HEK293 (cell line): ENCODE results near the gene CIART.
A peak's percentile ranks its signal among the peaks of the same experiment; 100 is the strongest.

Experiments used
- EGR2 ChIP-seq: fragments of 450-650 bp; formaldehyde crosslinking; IDR thresholded peaks from 2 replicates; pipeline ENCODE4 v1.5.1; 2016; ENCODE audit warnings: low read depth, missing biosample characterization, missing genetic modification characterization
- GLI4 ChIP-seq: fragments of 450-650 bp; formaldehyde crosslinking; IDR thresholded peaks from 2 replicates; pipeline ENCODE4 v1.5.1; 2016; ENCODE audit warnings: missing biosample characterization, missing genetic modification characterization
- IKZF3 ChIP-seq: fragments of 450-650 bp; IDR thresholded peaks from 2 replicates; pipeline ENCODE4 v1.5.0; 2018; ENCODE audit warnings: missing biosample characterization, mild to moderate bottlenecking, missing genetic modification characterization, moderate library complexity
- KLF16 ChIP-seq: fragments of 450-650 bp; formaldehyde crosslinking; IDR thresholded peaks from 2 replicates; pipeline ENCODE4 v1.5.1; 2017; ENCODE audit warnings: missing biosample characterization, missing genetic modification characterization
- YY1 ChIP-seq: fragments of 450-650 bp; formaldehyde crosslinking; IDR thresholded peaks from 2 replicates; pipeline ENCODE4 v1.5.1; 2018; ENCODE audit warnings: missing biosample characterization, missing genetic modification characterization
- ZBTB20 ChIP-seq: fragments of 450-650 bp; formaldehyde crosslinking; IDR thresholded peaks from 2 replicates; pipeline ENCODE4 v1.5.1; 2016; ENCODE audit warnings: missing biosample characterization, missing genetic modification characterization
- ZBTB48 ChIP-seq: fragments of 450-650 bp; formaldehyde crosslinking; IDR thresholded peaks from 2 replicates; pipeline ENCODE4 v1.5.1; 2016; ENCODE audit warnings: missing biosample characterization, missing genetic modification characterization
- ZIC2 ChIP-seq: fragments of 450-650 bp; formaldehyde crosslinking; IDR thresholded peaks from 2 replicates; pipeline ENCODE4 v1.5.1; 2016; ENCODE audit warnings: missing biosample characterization, missing genetic modification characterization
- ZNF133 ChIP-seq: fragments of 450-650 bp; formaldehyde crosslinking; IDR thresholded peaks from 2 replicates; pipeline ENCODE4 v1.5.1; 2016; ENCODE audit warnings: missing biosample characterization, missing genetic modification characterization
- ZNF184 ChIP-seq: fragments of 450-650 bp; IDR thresholded peaks from 2 replicates; pipeline ENCODE4 v1.5.1; 2018; ENCODE audit warnings: missing biosample characterization, mild to moderate bottlenecking, missing genetic modification characterization
- ZNF221 ChIP-seq: fragments of 450-650 bp; formaldehyde crosslinking; IDR thresholded peaks from 2 replicates; pipeline ENCODE4 v1.5.1; 2017; ENCODE audit warnings: missing biosample characterization, missing genetic modification characterization, borderline replicate concordance
- ZNF239 ChIP-seq: fragments of 450-650 bp; formaldehyde crosslinking; IDR thresholded peaks from 2 replicates; pipeline ENCODE4 v1.5.1; 2016; ENCODE audit warnings: missing biosample characterization, missing genetic modification characterization
- ZNF266 ChIP-seq: fragments of 450-650 bp; formaldehyde crosslinking; IDR thresholded peaks from 2 replicates; pipeline ENCODE4 v1.5.1; 2016; ENCODE audit warnings: missing biosample characterization, missing genetic modification characterization, low read depth
- ZNF529 ChIP-seq: fragments of 450-650 bp; formaldehyde crosslinking; IDR thresholded peaks from 2 replicates; pipeline ENCODE4 v1.5.1; 2017; ENCODE audit warnings: missing genetic modification characterization, missing biosample characterization; ENCODE audit not compliant: insufficient replicate concordance
- ZNF560 ChIP-seq: fragments of 450-650 bp; formaldehyde crosslinking; IDR thresholded peaks from 2 replicates; pipeline ENCODE4 v1.5.1; 2017; ENCODE audit warnings: missing biosample characterization, missing genetic modification characterization, borderline replicate concordance
- ZNF585B ChIP-seq: fragments of 450-650 bp; formaldehyde crosslinking; IDR thresholded peaks from 2 replicates; pipeline ENCODE4 v1.5.1; 2016; ENCODE audit warnings: missing biosample characterization, missing genetic modification characterization
- ZNF626 ChIP-seq: fragments of 450-650 bp; sonication (Bioruptor Pico); formaldehyde crosslinking; IDR thresholded peaks from 2 replicates; pipeline ENCODE4 v1.5.1; 2018; ENCODE audit warnings: missing biosample characterization, missing genetic modification characterization, inconsistent platforms
- ZNF658 ChIP-seq: fragments of 450-650 bp; formaldehyde crosslinking; IDR thresholded peaks from 2 replicates; pipeline ENCODE4; 2016; ENCODE audit warnings: missing biosample characterization, missing genetic modification characterization
- ZNF777 ChIP-seq: fragments of 450-650 bp; formaldehyde crosslinking; IDR thresholded peaks from 2 replicates; pipeline ENCODE4 v1.5.1; 2017; ENCODE audit warnings: missing biosample characterization, missing genetic modification characterization, borderline replicate concordance
- TF ChIP-seq, protein P1 (sequence below): fragments of 450-650 bp; formaldehyde crosslinking; IDR thresholded peaks from 2 replicates; pipeline ENCODE4 v1.5.1; 2017; ENCODE audit warnings: missing biosample characterization, missing genetic modification characterization
- TF ChIP-seq, protein P2 (sequence below): fragments of 450-650 bp; formaldehyde crosslinking; IDR thresholded peaks from 2 replicates; pipeline ENCODE4 v1.5.1; 2016; ENCODE audit warnings: missing biosample characterization, missing genetic modification characterization, borderline replicate concordance
- TF ChIP-seq, protein P3 (sequence below): fragments of 450-650 bp; formaldehyde crosslinking; IDR thresholded peaks from 2 replicates; pipeline ENCODE4 v1.5.1; 2016; ENCODE audit warnings: missing biosample characterization, missing genetic modification characterization, low read depth
- TF ChIP-seq, protein P4 (sequence below): fragments of 450-650 bp; formaldehyde crosslinking; conservative IDR thresholded peaks from 2 replicates; pipeline ENCODE4 v1.5.1; 2016; ENCODE audit warnings: low read depth, missing biosample characterization, missing genetic modification characterization

The CIART gene

DNA sequence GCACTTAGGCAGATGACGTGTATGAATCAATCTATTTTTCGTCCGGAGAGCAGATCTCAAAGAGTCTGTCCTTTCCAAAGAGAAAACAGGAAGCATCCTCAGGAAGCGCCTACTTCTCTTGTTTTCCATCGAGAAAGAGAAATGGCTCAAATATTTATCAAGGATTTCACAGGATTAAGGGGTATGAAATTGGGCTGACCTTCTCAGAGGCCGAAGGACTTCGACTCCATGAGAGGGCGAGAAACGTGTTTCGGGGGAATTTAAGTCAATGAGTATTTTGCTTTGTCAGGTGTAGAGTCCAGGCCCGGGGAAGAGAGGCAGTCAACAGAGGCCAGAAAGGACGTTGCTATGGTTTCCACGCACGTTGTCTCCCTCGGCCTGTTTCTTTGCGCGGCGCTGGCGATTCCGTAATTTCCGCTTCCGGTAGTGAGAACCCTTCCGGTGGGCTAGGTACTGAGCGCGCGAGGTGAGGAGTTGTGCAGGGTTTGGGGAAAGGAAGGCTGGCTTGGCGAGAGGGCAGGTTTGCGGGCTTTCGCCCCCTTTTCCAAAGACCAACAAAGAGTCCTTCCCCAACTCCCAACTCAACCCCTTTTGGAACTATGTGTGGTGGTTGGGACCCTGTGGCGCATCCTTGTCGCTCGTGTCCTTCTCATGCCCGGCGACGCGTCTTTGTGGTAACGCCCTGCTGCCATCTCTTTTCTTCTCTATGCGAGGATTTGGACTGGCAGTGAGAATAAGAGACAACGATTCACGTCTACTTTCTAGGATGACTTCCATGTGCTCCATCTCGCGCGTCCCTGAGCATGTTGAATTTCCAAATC, 11.3 kb downstream of the CIART start, which contains the start of gene MRPS21 (continued):
- TF ChIP-seq, protein P1, sequence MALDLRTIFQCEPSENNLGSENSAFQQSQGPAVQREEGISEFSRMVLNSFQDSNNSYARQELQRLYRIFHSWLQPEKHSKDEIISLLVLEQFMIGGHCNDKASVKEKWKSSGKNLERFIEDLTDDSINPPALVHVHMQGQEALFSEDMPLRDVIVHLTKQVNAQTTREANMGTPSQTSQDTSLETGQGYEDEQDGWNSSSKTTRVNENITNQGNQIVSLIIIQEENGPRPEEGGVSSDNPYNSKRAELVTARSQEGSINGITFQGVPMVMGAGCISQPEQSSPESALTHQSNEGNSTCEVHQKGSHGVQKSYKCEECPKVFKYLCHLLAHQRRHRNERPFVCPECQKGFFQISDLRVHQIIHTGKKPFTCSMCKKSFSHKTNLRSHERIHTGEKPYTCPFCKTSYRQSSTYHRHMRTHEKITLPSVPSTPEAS (tag by site-specific recombination): no peak
- TF ChIP-seq KLF16: no peak
- no peak for TF ChIP-seq ZNF529 (tag by site-specific recombination)
- TF ChIP-seq, protein P2, sequence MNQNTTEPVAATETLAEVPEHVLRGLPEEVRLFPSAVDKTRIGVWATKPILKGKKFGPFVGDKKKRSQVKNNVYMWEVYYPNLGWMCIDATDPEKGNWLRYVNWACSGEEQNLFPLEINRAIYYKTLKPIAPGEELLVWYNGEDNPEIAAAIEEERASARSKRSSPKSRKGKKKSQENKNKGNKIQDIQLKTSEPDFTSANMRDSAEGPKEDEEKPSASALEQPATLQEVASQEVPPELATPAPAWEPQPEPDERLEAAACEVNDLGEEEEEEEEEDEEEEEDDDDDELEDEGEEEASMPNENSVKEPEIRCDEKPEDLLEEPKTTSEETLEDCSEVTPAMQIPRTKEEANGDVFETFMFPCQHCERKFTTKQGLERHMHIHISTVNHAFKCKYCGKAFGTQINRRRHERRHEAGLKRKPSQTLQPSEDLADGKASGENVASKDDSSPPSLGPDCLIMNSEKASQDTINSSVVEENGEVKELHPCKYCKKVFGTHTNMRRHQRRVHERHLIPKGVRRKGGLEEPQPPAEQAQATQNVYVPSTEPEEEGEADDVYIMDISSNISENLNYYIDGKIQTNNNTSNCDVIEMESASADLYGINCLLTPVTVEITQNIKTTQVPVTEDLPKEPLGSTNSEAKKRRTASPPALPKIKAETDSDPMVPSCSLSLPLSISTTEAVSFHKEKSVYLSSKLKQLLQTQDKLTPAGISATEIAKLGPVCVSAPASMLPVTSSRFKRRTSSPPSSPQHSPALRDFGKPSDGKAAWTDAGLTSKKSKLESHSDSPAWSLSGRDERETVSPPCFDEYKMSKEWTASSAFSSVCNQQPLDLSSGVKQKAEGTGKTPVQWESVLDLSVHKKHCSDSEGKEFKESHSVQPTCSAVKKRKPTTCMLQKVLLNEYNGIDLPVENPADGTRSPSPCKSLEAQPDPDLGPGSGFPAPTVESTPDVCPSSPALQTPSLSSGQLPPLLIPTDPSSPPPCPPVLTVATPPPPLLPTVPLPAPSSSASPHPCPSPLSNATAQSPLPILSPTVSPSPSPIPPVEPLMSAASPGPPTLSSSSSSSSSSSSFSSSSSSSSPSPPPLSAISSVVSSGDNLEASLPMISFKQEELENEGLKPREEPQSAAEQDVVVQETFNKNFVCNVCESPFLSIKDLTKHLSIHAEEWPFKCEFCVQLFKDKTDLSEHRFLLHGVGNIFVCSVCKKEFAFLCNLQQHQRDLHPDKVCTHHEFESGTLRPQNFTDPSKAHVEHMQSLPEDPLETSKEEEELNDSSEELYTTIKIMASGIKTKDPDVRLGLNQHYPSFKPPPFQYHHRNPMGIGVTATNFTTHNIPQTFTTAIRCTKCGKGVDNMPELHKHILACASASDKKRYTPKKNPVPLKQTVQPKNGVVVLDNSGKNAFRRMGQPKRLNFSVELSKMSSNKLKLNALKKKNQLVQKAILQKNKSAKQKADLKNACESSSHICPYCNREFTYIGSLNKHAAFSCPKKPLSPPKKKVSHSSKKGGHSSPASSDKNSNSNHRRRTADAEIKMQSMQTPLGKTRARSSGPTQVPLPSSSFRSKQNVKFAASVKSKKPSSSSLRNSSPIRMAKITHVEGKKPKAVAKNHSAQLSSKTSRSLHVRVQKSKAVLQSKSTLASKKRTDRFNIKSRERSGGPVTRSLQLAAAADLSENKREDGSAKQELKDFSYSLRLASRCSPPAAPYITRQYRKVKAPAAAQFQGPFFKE (tag by site-specific recombination): no peak
- no peak for TF ChIP-seq ZNF560 (tag by site-specific recombination)
- TF ChIP-seq ZBTB20 (tag by site-specific recombination): peak; percentile 20; the same call in 1 of the 2 replicates
- TF ChIP-seq YY1: 0 out of 2 replicates have a peak, but pooled peaks have one; percentile 15
- no peak for TF ChIP-seq ZNF184 (tag by site-specific recombination)
- TF ChIP-seq ZNF239 (tag by site-specific recombination): no peak
- TF ChIP-seq ZNF626 (tag by site-specific recombination): no peak
- no peak for TF ChIP-seq ZNF658 (tag by site-specific recombination)
- TF ChIP-seq, protein P3, sequence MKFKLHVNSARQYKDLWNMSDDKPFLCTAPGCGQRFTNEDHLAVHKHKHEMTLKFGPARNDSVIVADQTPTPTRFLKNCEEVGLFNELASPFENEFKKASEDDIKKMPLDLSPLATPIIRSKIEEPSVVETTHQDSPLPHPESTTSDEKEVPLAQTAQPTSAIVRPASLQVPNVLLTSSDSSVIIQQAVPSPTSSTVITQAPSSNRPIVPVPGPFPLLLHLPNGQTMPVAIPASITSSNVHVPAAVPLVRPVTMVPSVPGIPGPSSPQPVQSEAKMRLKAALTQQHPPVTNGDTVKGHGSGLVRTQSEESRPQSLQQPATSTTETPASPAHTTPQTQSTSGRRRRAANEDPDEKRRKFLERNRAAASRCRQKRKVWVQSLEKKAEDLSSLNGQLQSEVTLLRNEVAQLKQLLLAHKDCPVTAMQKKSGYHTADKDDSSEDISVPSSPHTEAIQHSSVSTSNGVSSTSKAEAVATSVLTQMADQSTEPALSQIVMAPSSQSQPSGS (tag by site-specific recombination): no peak
- TF ChIP-seq ZNF133 (tag by site-specific recombination): no peak
- no peak for TF ChIP-seq ZIC2
- no peak for TF ChIP-seq GLI4 (tag by site-specific recombination)
- TF ChIP-seq EGR2 (tag by site-specific recombination): no peak
- TF ChIP-seq IKZF3 (tag by site-specific recombination): no peak
- TF ChIP-seq ZBTB48 (tag by site-specific recombination): peak; percentile 30; the same call in 1 of the 2 replicates
- no peak for TF ChIP-seq ZNF221
- no peak for TF ChIP-seq ZNF585B (tag by site-specific recombination)
- TF ChIP-seq ZNF266 (tag by site-specific recombination): no peak
- TF ChIP-seq, protein P4, sequence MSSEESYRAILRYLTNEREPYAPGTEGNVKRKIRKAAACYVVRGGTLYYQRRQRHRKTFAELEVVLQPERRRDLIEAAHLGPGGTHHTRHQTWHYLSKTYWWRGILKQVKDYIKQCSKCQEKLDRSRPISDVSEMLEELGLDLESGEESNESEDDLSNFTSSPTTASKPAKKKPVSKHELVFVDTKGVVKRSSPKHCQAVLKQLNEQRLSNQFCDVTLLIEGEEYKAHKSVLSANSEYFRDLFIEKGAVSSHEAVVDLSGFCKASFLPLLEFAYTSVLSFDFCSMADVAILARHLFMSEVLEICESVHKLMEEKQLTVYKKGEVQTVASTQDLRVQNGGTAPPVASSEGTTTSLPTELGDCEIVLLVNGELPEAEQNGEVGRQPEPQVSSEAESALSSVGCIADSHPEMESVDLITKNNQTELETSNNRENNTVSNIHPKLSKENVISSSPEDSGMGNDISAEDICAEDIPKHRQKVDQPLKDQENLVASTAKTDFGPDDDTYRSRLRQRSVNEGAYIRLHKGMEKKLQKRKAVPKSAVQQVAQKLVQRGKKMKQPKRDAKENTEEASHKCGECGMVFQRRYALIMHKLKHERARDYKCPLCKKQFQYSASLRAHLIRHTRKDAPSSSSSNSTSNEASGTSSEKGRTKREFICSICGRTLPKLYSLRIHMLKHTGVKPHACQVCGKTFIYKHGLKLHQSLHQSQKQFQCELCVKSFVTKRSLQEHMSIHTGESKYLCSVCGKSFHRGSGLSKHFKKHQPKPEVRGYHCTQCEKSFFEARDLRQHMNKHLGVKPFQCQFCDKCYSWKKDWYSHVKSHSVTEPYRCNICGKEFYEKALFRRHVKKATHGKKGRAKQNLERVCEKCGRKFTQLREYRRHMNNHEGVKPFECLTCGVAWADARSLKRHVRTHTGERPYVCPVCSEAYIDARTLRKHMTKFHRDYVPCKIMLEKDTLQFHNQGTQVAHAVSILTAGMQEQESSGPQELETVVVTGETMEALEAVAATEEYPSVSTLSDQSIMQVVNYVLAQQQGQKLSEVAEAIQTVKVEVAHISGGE (tag by site-specific recombination): peak; percentile 96
- no peak for TF ChIP-seq ZNF777
